IPS-15b (cell line): ENCODE data around the gene ALOX5.
"Not testable (repeated sequence)": the region's sequence is repeated elsewhere in the genome, so short reads cannot be mapped to it uniquely, and the experiment has no call there.

ENCODE experiments used
- H3K27me3 ChIP-seq: one replicate; pipeline ENCODE4 v1.6.1; 2013; ENCODE audit warnings: low read length; ENCODE audit not compliant: control insufficient read depth, insufficient read depth
- H3K36me3 ChIP-seq: one replicate; pipeline ENCODE4 v1.6.1; 2013; ENCODE audit warnings: low read length; ENCODE audit not compliant: control insufficient read depth, insufficient read depth
- H3K4me1 ChIP-seq: one replicate; pipeline ENCODE4 v1.6.1; 2013; ENCODE audit warnings: mild to moderate bottlenecking, low read length; ENCODE audit not compliant: control insufficient read depth, insufficient read depth
- H3K4me3 ChIP-seq: one replicate; pipeline ENCODE4 v1.5.1; 2013; ENCODE audit warnings: low read depth, low read length
- H3K9ac ChIP-seq: one replicate; pipeline ENCODE4 v1.6.1; 2013; ENCODE audit warnings: low read depth, mild to moderate bottlenecking, low read length
- H3K9me3 ChIP-seq: one replicate; pipeline ENCODE4 v1.6.1; 2013; ENCODE audit warnings: mild to moderate bottlenecking, low read length; ENCODE audit not compliant: control insufficient read depth, insufficient read depth

Gene ALOX5

DNA sequence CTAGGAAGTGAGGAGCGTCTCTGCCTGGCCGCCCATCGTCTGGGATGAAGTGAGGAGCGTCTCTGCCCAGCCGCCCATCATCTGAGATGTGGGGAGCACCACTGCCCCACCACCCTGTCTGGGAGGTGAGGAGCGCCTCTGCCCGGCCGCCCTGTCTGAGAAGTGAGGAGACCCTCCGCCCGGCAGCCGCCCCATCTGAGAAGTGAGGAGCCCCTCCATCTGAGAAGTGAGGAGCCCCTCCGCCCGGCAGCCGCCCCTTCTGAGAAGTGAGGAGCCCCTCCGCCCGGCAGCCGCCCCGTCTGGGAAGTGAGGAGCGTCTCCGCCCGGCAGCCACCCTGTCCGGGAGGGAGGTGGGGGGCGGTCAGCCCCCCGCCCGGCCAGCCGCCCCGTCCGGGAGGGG is 17.6 kb downstream of the ALOX5 start:
- not testable (repeated sequence) for H3K9me3 ChIP-seq, H3K9ac ChIP-seq, H3K27me3 ChIP-seq, H3K36me3 ChIP-seq, H3K4me3 ChIP-seq, H3K4me1 ChIP-seq

DNA sequence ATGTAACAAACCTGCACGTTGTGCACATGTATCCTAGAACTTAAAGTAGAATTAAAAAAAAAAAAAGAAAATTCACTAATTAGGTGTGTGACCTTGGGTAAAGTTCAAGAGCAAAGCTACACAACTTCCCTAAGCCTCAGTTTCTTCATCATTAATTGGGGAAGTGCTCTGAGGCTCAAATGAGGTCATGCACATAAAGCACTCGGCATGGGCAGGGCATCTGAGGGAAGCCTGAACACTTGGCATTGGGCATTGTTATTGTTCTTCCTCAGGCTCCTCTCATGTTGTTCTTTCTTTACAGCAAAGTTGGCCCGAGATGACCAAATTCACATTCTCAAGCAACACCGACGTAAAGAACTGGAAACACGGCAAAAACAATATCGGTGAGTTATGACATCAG is 21.5 kb downstream of the ALOX5 start:
- no peak overlapping the region for H3K9ac ChIP-seq
- no peaks in the 10 kb centered on the region for H3K36me3 ChIP-seq
- H3K4me1 ChIP-seq: no peaks in the 10 kb centered on the region
- H3K4me3 ChIP-seq: no peak overlapping the region
- no peaks in the 10 kb centered on the region for H3K9me3 ChIP-seq
- H3K27me3 ChIP-seq: no peaks in the 10 kb centered on the region

DNA sequence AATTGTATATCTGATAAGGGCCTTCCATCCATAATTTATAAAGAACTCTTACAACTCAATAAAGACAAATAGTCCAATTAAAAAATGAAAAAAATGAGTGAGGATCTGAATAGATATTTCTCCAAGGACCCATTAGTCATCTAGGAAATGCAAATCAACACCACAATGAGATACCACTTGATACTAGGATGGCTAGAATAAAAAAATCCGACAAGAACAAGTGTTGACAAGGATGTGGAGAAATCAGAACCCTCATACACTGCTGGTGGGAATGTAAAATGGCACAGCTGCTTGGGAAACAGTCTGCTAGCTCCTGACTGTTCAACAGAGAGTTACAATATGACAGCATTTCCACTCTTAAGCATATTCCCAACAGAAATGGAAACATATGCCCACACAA is 24.6 kb downstream of the ALOX5 start:
- Histone ChIP-seq H3K36me3 (no peaks in the 10 kb centered on the region), H3K9ac (no peak overlapping the region), H3K9me3 (no peaks in the 10 kb centered on the region), H3K4me1 (no peaks in the 10 kb centered on the region), H3K27me3 (no peaks in the 10 kb centered on the region), H3K4me3 (no peak overlapping the region)

DNA sequence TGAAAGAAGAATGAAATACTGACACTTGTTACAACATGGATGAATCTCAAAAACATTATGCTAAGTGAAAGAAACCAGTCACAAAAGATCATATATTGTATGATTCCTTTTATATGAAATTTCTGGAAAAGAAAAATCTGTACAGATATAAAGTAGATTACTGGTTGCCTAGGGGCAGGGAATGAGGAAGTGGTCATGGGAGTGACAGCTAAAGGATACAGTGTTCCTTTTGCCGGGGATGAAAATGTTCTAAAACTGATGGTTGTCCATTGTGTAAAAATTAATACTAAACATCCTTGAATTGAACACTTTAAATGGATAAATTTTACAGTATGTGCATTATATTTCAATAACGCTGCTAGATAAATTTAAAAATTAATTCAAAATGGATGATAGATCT is 25.1 kb downstream of the ALOX5 start:
- no peak overlapping the region for H3K4me3 ChIP-seq
- no peaks in the 10 kb centered on the region for H3K4me1 ChIP-seq

DNA sequence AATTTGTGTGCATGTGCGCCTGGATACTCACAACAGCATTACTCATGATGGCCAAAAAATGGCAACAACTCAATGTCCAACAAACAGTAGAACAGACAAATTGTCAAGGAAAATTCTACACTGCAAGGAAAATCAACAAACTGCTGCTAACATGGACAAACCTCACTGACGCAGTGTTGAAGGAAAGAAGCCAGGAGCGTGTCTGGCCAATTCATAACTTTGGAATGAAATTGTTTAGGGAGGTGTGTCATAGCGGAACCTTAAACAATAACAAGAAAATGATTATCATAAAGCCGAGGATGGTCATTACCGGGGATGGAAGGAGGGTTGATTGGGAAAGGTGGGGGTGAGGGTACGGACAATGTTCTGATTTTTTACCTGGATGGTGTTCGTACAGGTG is 29.1 kb downstream of the ALOX5 start:
- Histone ChIP-seq H3K36me3 (no peaks in the 10 kb centered on the region), H3K4me1 (peaks cover 5% of the 10 kb centered on the region), H3K9me3 (no peaks in the 10 kb centered on the region), H3K9ac (no peak overlapping the region), H3K4me3 (no peak overlapping the region), H3K27me3 (no peaks in the 10 kb centered on the region)

More for the DNA sequence above, 25.1 kb downstream of the ALOX5 start:
- Histone ChIP-seq H3K36me3 (no peaks in the 10 kb centered on the region), H3K9ac (no peak overlapping the region), H3K27me3 (no peaks in the 10 kb centered on the region), H3K9me3 (no peaks in the 10 kb centered on the region)

DNA sequence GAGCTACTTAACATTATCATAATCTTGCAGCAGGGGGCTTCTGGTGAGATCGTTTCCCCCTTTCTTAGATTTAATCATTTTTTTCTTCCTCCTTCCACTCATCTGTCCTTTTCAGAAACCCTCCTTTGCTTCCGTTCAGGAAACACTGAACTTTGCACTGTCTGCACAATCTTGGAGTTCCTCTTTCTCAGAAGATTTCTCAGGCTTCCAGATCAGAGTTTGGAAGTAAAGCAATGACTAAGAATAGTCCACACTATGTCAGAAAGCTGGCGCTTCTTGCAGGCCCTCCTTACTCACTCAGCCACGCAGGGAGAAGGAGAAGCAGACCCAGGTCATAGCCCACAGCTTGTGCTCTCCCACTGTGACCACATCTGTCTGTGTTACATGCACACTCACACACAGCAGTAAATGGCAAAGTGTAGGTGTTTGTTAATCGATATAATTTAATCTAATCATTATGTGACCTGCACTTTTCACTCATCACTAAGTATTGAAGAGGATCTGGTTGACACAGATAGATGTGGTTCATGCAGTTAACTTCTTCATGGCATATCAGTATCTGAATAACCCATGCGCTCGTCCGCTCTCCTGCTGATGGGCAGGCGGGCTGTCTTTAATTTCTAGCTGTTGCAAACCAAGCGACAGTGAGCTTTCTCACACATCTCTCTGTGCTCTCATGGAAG is 30.2 kb downstream of the ALOX5 start:
- Histone ChIP-seq H3K4me1 (peaks cover 7% of the 10 kb centered on the region), H3K9me3 (no peaks in the 10 kb centered on the region), H3K4me3 (no peak overlapping the region), H3K9ac (no peak overlapping the region), H3K36me3 (no peaks in the 10 kb centered on the region), H3K27me3 (no peaks in the 10 kb centered on the region)

DNA sequence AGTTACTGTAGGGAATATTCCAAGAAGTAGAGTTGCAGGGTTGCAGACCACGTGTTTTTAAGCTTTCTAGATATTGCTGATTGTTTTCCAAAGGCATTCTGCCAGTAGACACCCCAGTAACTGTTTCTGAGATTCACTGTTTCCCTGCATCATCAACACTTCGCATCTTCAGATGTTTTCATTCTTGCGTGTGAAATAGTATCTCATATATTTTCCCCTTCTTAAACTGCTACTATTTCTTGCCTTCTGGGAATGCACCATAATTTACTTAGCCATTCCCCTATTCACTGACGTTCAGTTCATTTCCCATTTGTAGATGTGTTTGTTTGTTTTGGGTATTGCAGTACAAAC is 30.7 kb downstream of the ALOX5 start:
- H3K9ac ChIP-seq: no peak overlapping the region
- H3K27me3 ChIP-seq: no peaks in the 10 kb centered on the region
- H3K9me3 ChIP-seq: no peaks in the 10 kb centered on the region
- H3K36me3 ChIP-seq: no peaks in the 10 kb centered on the region
- peaks cover 7% of the 10 kb centered on the region for H3K4me1 ChIP-seq
- no peak overlapping the region for H3K4me3 ChIP-seq

DNA sequence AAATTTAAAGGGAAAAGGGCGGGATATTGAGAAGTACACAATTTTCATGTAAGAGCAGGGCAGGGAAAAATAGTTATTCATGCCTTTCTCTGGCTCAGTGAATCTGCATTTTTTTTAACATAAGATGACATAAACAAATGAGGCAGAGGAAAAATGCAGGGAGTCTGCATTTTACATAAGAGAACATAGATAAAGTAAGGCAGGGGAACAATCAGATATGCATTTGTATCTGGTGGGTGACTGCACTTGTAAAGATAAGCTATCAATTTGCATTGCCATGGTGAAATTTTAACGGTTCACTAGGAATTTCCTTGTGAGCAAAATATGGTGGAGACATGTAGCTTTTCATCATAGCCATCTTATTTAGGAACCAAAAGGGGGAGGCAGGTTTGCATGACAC is 33.5 kb downstream of the ALOX5 start:
- Histone ChIP-seq H3K4me3 (no peak overlapping the region), H3K36me3 (no peaks in the 10 kb centered on the region), H3K27me3 (no peaks in the 10 kb centered on the region), H3K4me1 (peaks cover 9% of the 10 kb centered on the region), H3K9ac (no peak overlapping the region), H3K9me3 (no peaks in the 10 kb centered on the region)

DNA sequence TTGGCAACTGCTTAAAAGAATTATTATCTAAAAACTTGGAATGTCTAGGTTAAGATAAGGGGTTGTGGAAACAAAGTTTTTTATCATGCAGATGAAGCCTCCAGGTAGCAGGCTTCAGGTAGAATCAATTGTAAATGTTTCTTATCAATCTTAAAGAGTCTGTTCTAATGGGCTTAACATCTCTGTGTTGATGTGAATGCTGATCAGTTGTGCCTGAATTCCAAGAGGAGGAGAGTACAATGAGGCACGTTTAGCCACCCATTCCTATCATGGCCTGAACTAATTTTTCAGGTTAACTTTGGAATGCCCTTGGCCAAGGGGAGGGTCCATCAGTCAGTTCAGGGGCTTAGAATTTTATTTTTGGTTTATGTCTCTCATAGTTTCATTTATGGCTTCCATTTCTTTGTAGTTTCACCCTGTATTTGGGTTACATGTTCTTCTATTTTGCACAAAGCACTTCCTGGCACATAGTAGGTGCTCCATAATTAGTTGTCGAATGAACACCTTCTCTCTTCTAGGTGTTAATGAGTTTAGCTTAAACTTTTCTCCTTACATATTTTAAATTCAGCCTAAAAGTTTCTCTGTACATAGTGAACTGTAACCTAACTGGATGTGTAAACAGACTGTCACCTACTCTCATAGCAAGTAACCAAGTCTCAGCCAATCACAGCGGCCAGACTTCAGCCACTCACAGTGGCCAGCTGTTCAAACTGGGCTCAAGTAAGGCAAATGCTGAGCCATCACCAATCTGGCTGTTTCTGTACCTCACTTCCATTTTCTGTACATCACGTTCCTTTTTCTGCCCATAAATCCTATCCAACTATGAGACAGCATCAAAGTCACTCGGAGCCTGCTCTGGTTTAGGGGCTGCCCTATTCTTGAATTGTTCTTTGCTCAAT is 34.7 kb downstream of the ALOX5 start:
- Histone ChIP-seq H3K4me3 (no peak overlapping the region), H3K9me3 (no peaks in the 10 kb centered on the region), H3K9ac (no peak overlapping the region), H3K36me3 (no peaks in the 10 kb centered on the region), H3K27me3 (no peaks in the 10 kb centered on the region), H3K4me1 (peaks cover 9% of the 10 kb centered on the region)

DNA sequence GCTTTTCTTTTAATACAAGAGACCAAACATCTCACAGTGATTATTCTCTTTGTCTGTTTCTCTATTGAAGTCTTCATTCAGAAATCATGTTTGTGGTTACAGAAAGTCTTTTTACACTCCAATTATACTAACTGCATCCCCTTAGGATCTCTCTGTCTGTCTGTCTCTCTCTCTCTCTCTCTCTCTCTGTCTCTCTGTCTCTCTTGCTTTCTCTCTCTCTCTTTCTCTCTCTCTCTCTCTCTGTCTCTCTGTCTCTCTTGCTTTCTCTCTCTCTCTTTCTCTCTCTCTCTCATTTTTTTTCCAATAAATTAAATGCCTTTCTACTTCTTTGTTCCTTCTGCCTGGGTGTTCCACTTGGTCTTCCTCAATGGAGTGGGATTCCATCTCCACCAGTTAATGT is 35.3 kb downstream of the ALOX5 start:
- H3K4me1 ChIP-seq, H3K36me3 ChIP-seq, H3K9ac ChIP-seq, H3K9me3 ChIP-seq, H3K4me3 ChIP-seq, H3K27me3 ChIP-seq: not testable (repeated sequence)

DNA sequence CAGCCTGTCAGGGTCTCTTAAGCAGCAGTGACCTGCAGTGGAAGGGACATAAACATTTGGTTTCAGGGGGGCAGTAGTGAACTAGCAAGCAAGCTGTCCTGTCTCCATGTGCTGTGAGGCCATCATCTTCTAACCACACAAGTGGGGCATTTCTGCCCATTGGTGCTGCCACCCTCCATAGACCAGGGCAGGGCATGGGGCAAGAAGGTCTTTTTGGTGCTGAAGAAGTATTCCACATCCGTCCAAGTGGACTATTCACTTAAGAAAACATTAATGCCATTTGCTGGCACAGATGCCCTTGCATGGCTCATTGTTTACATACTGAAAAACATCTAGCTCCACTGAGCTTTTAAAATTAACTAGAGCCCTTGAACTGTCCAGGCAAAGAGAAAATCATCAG is 35.8 kb downstream of the ALOX5 start:
- Histone ChIP-seq H3K4me3 (no peak overlapping the region), H3K36me3 (no peaks in the 10 kb centered on the region), H3K9ac (no peak overlapping the region), H3K4me1 (peaks cover 9% of the 10 kb centered on the region), H3K9me3 (no peaks in the 10 kb centered on the region), H3K27me3 (no peaks in the 10 kb centered on the region)

DNA sequence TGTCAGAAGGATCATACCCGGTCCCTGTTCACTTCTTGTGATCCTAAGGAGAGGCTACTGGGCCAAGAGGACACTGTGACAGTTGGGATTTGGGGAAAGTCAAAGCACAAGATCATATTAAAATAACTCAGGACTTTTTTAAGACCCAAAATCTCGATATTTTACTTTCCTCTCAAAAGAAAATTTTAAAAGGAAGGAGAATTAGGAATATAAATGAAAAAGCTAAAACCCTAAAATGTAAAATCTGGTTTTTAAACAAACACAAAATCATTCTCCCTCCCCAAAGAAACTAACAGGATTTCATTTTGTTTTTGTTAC is 36.4 kb downstream of the ALOX5 start:
- H3K9ac ChIP-seq: no peak overlapping the region
- H3K36me3 ChIP-seq: no peaks in the 10 kb centered on the region
- H3K4me3 ChIP-seq: no peak overlapping the region
- no peaks in the 10 kb centered on the region for H3K27me3 ChIP-seq
- no peaks in the 10 kb centered on the region for H3K9me3 ChIP-seq
- H3K4me1 ChIP-seq: peaks cover 9% of the 10 kb centered on the region
